ENCODE measurements around the gene SULF2.

SULF2 gene

GRCh38 chr20:47783828-47784598 is 1.3 kb downstream of the SULF2 start:
- no peak for DNase-seq (ENCODE audit: low read depth)

GRCh38 chr20:47782920-47783552 is 2.2 kb downstream of the SULF2 start:
- DNase-seq (ENCODE audit: low read depth), result no peak

- DNase-seq (ENCODE audit: low read depth), result no peak
Measured at GRCh38 chr20:47782076-47782475, 3.2 kb downstream of the SULF2 start.

GRCh38 chr20:47781632-47782031 is 3.6 kb downstream of the SULF2 start:
- DNase-seq (ENCODE audit: low read depth), result no peak

- DNase-seq (ENCODE audit: low read depth), result no peak
Measured at GRCh38 chr20:47780720-47781389, 4.4 kb downstream of the SULF2 start.

- DNase-seq (ENCODE audit: low read depth), result no peak
Measured at GRCh38 chr20:47778398-47779354, 6.6 kb downstream of the SULF2 start.

GRCh38 chr20:47777220-47777619 is 8.1 kb downstream of the SULF2 start:
- no peak for DNase-seq (ENCODE audit: low read depth)

- no peak for DNase-seq (ENCODE audit: low read depth)
Measured at GRCh38 chr20:47776639-47777038, 8.6 kb downstream of the SULF2 start.

- no peak for DNase-seq (ENCODE audit: low read depth)
Measured at GRCh38 chr20:47775841-47776240, 9.4 kb downstream of the SULF2 start.

GRCh38 chr20:47775039-47775438 is 10.2 kb downstream of the SULF2 start:
- no peak for DNase-seq (ENCODE audit: low read depth)

GRCh38 chr20:47774131-47774777 is 11.0 kb downstream of the SULF2 start:
- no peak for DNase-seq (ENCODE audit: low read depth)

GRCh38 chr20:47773371-47773786 is 11.9 kb downstream of the SULF2 start:
- no peak for DNase-seq (ENCODE audit: low read depth)

GRCh38 chr20:47770935-47771334 is 14.3 kb downstream of the SULF2 start:
- DNase-seq (ENCODE audit: low read depth), result no peak

- no peak for DNase-seq (ENCODE audit: low read depth)
Measured at GRCh38 chr20:47768016-47768824, 17.1 kb downstream of the SULF2 start.

- no peak for DNase-seq (ENCODE audit: low read depth)
Measured at GRCh38 chr20:47765691-47766594, 19.3 kb downstream of the SULF2 start.

GRCh38 chr20:47765271-47765670 is 20.0 kb downstream of the SULF2 start:
- no peak for DNase-seq (ENCODE audit: low read depth)

- no peak for DNase-seq (ENCODE audit: low read depth)
Measured at GRCh38 chr20:47764154-47764733, 21.0 kb downstream of the SULF2 start.

- no peak for DNase-seq (ENCODE audit: low read depth)
Measured at GRCh38 chr20:47762699-47763268, 22.5 kb downstream of the SULF2 start.
